Hepatocyte (in vitro differentiated cells): ENCODE data around the gene SH3TC1.

Source experiments
- EZH2 ChIP-seq: fragments of 200-600 bp; sonication (generic); IDR thresholded peaks from 2 replicates; pipeline ENCODE4 v1.6.1; 2016; ENCODE audit warnings: antibody characterized with exemption, mild to moderate bottlenecking, borderline replicate concordance
- TF ChIP-seq, protein P1 (sequence below): fragments of 200-600 bp; sonication (generic); IDR thresholded peaks from 2 replicates; pipeline ENCODE4 v1.5.1; 2016; ENCODE audit warnings: antibody characterized with exemption, mild to moderate bottlenecking; ENCODE audit not compliant: poor library complexity

DNA sequence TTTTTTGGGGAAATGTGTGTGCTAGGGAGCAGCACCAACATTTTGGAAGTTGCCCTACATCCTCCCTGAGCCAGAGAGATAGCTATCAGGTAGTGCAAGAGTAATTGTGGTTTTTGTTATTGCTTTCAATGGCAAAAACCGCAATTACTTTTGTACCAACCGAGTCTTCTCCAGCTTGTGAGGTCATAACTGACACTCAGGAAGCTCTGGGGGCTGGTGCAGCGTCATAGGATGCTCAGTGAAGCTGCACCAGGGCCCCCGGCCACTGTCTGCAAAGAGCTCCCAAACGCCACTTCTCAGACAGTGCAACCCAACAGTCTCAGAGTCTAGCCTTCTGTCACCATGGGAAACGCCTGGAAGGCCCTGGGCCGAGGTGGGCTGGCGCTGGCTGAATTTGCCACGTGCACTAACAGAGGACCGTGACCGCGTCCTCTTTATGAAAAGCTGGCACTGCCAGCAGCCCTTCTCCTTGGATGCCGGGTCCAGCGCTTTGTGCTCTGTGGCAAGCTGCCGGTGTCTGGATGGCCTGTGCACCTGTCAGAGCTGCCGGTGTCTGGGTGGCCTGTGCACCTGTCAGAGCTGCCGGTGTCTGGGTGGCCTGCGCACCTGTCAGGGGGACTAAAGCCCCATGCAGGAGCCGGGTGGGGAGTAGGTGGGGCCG is 19.4 kb downstream of the SH3TC1 start:
- TF ChIP-seq, protein P1, sequence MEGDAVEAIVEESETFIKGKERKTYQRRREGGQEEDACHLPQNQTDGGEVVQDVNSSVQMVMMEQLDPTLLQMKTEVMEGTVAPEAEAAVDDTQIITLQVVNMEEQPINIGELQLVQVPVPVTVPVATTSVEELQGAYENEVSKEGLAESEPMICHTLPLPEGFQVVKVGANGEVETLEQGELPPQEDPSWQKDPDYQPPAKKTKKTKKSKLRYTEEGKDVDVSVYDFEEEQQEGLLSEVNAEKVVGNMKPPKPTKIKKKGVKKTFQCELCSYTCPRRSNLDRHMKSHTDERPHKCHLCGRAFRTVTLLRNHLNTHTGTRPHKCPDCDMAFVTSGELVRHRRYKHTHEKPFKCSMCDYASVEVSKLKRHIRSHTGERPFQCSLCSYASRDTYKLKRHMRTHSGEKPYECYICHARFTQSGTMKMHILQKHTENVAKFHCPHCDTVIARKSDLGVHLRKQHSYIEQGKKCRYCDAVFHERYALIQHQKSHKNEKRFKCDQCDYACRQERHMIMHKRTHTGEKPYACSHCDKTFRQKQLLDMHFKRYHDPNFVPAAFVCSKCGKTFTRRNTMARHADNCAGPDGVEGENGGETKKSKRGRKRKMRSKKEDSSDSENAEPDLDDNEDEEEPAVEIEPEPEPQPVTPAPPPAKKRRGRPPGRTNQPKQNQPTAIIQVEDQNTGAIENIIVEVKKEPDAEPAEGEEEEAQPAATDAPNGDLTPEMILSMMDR, result no peak
- no peak for TF ChIP-seq EZH2
